ENCODE data around the gene KRTAP12-3. TPM values are rescaled to one million over a fixed set of nuclear protein-coding genes. Genes with fewer than 3 reads are reported as not detected.

Gene KRTAP12-3
- polyA plus RNA-seq, 3 donors, result not detected

DNA sequence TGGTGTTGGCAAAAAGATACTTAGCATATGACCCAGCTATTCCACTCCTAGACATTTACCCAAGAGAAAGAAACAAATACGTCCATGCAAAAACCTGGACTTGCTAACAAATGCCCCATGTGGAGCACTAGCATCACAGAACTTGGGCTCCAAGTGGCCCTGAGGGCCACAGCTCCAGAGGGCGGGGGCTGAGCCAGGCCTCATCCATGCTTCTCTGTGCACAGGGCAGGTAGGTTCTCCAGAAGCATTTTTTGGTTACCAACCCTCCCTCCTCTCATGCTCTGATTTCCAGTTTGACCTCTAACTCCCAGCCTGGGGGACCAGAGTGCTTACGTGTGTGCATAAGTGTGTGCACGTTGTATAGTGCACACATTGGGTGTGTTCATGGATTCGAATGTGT, 7.0 kb downstream of the KRTAP12-3 start:
- H3K4me1 Mint-ChIP-seq, result no peaks in the 10 kb centered on the region
- H3K9me3 Mint-ChIP-seq, result peaks cover 8 to 29% (median 26%) of the 10 kb centered on the region in 7 donors
- intact Hi-C loops (cut with micrococcal nuclease), result no loop called here

DNA sequence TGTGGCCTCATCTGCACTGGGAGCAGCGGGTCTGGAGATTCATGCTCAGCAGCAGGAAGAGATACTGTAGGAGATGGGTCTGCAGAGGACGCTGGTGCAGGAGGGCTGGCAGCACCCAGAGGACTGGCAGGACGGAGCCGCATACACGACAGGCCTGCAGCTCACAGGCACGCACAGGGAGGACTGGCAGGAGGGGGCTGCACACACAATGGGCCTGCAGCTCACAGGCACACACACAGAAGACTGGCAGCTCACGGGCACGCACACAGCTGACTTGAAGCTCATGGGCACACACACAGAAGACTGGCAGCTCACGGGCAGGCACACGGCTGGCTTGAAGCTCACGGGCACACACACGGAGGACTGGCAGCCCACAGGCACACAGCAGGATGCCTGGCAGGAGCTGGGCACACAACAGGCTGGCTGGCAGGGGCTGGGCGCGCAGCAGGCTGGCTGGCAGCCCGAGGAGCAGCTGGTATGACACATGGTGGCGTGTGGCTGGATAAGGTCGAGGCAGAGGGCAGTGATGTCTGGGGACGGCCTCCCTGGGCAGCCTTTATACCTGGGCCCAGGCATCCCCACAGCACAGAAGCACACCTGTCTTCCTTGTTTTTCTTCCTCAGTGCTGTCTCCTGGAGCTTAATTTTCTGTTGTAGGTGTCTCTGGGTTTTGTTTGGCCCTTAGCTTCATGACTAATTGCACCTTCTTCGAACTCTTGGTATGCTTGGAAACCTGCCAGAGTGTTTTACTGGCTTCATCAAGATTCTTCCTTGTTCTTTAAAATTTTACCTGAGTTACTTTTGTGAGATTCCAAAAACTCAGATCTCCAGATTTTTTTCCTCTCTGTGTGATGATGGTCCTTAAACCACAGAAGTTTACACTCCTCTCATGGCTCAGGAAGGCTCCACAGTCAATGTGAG, 8.9 kb downstream of the KRTAP12-3 start, which contains the start of gene KRTAP12-2:
KRTAP12-2 (minus strand) TSS at position 527 of the 920 bp plus-strand sequence; CDS start at position 486, 41 bp downstream.
- 82% methylated on average over 13 of the region's 19 CpGs for WGBS (ENCODE audit: insufficient coverage)
- Mint-ChIP-seq H3K27me3 (ENCODE audit: low read depth in 3 of 3) (peaks cover 3 to 19% (median 8%) of the 10 kb centered on the region in 3 donors), H3K4me1 (no peaks in the 10 kb centered on the region), H3K9me3 (peaks cover 18 to 40% (median 27%) of the 10 kb centered on the region in 7 donors), H3K27ac (no peak within 1 kb of the TSS), H3K36me3 (no peaks in the 10 kb centered on the region), H3K4me3 (no peak within 1 kb of the TSS)
- H3K4me3 ChIP-seq (replicated peaks in 1 of 3; ENCODE audit: low read depth in 2 of 3, low read length in 3 of 3), result no peak within 1 kb of the TSS
- H3K27ac ChIP-seq (ENCODE audit: low read depth in 1 of 2, low read length in 2 of 2), result no peak within 1 kb of the TSS
- intact Hi-C loops (cut with micrococcal nuclease), result no loop called here
- no peaks in the 10 kb centered on the region for H4K20me1 ChIP-seq (ENCODE audit: insufficient read depth, low read length)
- no peak within 1 kb of the TSS for H3K9ac ChIP-seq (ENCODE audit: insufficient read depth, low read length, poor library complexity, severe bottlenecking)
- TF ChIP-seq, protein P1, sequence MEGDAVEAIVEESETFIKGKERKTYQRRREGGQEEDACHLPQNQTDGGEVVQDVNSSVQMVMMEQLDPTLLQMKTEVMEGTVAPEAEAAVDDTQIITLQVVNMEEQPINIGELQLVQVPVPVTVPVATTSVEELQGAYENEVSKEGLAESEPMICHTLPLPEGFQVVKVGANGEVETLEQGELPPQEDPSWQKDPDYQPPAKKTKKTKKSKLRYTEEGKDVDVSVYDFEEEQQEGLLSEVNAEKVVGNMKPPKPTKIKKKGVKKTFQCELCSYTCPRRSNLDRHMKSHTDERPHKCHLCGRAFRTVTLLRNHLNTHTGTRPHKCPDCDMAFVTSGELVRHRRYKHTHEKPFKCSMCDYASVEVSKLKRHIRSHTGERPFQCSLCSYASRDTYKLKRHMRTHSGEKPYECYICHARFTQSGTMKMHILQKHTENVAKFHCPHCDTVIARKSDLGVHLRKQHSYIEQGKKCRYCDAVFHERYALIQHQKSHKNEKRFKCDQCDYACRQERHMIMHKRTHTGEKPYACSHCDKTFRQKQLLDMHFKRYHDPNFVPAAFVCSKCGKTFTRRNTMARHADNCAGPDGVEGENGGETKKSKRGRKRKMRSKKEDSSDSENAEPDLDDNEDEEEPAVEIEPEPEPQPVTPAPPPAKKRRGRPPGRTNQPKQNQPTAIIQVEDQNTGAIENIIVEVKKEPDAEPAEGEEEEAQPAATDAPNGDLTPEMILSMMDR (IDR thresholded peaks at IDR 0.05), result no peak
- DNase-seq, result no peak
- H3K4me1 ChIP-seq (ENCODE audit: control insufficient read depth in 1 of 2, insufficient read depth in 2 of 2, low read length in 2 of 2), result no peaks in the 10 kb centered on the region
- H3K4me2 ChIP-seq (replicated peaks; ENCODE audit: extremely low read depth, low read length, poor library complexity, severe bottlenecking), result no peak within 1 kb of the TSS
- H3K27me3 ChIP-seq (ENCODE audit: control insufficient read depth in 2 of 2, insufficient read depth in 2 of 2, low read length in 2 of 2), result no peaks in the 10 kb centered on the region
- peaks cover 13 to 31% of the 10 kb centered on the region in 2 donors for H3K9me3 ChIP-seq (replicated peaks in 1 of 2; ENCODE audit: control insufficient read depth in 1 of 2, insufficient read depth in 1 of 2, low read length in 2 of 2)
- H3K79me2 ChIP-seq (ENCODE audit: insufficient read depth, low read length), result no peaks in the 10 kb centered on the region
- no peaks in the 10 kb centered on the region for H3K36me3 ChIP-seq (replicated peaks in 1 of 2; ENCODE audit: control insufficient read depth in 1 of 2, insufficient read depth in 2 of 2, low read length in 2 of 2)
- H2AFZ ChIP-seq (ENCODE audit: insufficient read depth, low read depth, low read length, poor library complexity, severe bottlenecking), result no peak within 1 kb of the TSS

More for the DNA sequence above, 7.0 kb downstream of the KRTAP12-3 start:
- Histone ChIP-seq H4K20me1 (ENCODE audit: insufficient read depth, low read length) (no peaks in the 10 kb centered on the region), H3K27me3 (ENCODE audit: control insufficient read depth in 2 of 2, insufficient read depth in 2 of 2, low read length in 2 of 2) (no peaks in the 10 kb centered on the region), H3K4me2 (replicated peaks; ENCODE audit: extremely low read depth, low read length, poor library complexity, severe bottlenecking) (no peak overlapping the region), H3K9me3 (replicated peaks in 1 of 2; ENCODE audit: control insufficient read depth in 1 of 2, insufficient read depth in 1 of 2, low read length in 2 of 2) (peaks cover 0 to 18% of the 10 kb centered on the region in 2 donors), H3K4me3 (replicated peaks in 1 of 3; ENCODE audit: low read depth in 2 of 3, low read length in 3 of 3) (no peak overlapping the region), H3K9ac (ENCODE audit: insufficient read depth, low read length, poor library complexity, severe bottlenecking) (no peak overlapping the region), H3K79me2 (ENCODE audit: insufficient read depth, low read length) (no peaks in the 10 kb centered on the region), H3K27ac (ENCODE audit: low read depth in 1 of 2, low read length in 2 of 2) (no peak overlapping the region), H3K36me3 (replicated peaks in 1 of 2; ENCODE audit: control insufficient read depth in 1 of 2, insufficient read depth in 2 of 2, low read length in 2 of 2) (no peaks in the 10 kb centered on the region), H2AFZ (ENCODE audit: insufficient read depth, low read depth, low read length, poor library complexity, severe bottlenecking) (no peak overlapping the region), H3K4me1 (ENCODE audit: control insufficient read depth in 1 of 2, insufficient read depth in 2 of 2, low read length in 2 of 2) (no peaks in the 10 kb centered on the region)
- no peak overlapping the region for H3K27ac Mint-ChIP-seq
- no peak for DNase-seq
- H3K4me3 Mint-ChIP-seq, result no peak overlapping the region
- H3K27me3 Mint-ChIP-seq (ENCODE audit: low read depth in 3 of 3), result peaks cover 4 to 20% (median 5%) of the 10 kb centered on the region in 3 donors
- H3K36me3 Mint-ChIP-seq, result no peaks in the 10 kb centered on the region
- WGBS (ENCODE audit: insufficient coverage), result 96% methylated on average over 3 of the region's 5 CpGs
- TF ChIP-seq, protein P1 (IDR thresholded peaks at IDR 0.05), result no peak
